ENCODE data around the gene ATP13A3.

Gene ATP13A3

DNA sequence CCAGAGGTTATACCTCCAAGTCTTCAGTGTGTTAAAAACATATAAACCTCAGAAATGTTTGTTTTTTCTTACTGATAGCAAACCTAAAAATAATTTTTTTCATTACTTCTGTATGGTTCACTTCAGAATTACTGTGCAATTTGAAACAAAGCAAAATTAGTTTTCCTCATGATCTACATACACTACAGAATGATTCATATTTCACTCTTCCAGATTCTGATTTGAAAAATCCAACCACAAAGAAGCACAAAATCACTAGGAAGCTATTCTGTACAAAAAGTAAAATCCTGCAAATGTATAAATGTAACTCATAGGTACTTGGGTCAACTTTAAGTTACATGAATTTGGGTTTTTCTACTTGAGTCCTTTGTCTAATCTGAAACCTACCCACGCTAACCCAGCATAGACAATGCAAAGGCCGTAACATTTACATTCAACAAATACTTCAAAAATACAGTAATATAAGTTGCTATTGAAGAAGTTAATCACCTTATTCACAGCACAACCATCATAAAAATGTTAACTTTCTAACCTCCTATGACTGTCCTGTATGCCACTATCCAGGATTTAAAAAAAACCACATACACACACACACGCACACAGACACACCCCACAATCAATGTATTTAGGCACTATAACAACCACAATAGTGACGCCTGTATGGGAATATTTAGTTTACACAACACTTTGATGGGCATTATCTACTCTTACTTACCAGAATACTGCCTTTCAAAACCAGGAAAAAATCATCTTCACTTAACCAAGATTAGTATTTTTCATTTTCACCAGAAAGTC is 11.5 kb downstream of the ATP13A3 start:
- no peak for DNase-seq

DNA sequence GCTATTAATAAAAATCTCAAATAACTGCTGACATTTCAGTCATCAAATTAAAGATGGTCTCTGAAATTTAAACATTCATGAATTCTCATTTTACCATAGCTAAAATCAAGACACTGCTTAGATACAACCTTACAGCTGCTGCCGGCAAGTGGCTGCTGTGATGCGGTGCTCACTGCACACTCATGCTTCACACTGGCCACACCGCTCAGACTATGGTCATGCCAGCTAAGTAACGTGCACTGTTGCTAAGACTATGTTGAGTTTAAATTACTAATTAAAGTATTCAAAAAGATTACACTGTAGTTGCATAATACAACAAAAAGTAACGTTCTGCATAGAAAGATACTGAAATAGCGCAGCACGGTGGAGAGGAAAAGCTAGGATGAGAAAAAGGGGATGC is 12.1 kb downstream of the ATP13A3 start:
- DNase-seq, result no peak

DNA sequence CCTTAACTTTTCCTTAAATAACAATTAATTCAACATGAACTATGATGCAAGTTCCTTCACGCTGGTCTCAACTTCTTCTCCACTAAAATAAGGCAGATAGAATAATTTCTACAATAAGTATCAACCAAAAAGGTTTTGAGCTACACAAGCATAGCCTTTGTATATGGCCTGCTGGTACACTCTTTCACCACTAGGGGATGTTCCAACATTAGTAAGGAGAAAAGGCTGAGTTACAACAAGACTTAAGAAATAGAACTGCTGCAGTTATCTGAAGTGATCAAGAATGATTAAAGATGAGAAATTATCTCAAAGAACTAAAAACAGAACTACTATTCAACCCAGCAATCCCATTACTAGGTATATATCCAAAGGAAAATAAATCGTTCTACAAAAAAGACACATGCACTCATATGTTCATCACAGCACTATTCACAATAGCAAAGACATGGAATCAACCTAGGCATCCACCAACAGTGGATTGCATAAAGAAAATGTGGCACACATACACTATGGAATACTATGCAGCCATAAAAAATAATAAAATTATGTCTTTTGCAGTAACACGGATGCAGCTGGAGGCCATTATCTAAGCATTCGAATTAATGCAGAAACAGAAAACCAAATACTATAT is 14.4 kb downstream of the ATP13A3 start:
- no peak for DNase-seq

DNA sequence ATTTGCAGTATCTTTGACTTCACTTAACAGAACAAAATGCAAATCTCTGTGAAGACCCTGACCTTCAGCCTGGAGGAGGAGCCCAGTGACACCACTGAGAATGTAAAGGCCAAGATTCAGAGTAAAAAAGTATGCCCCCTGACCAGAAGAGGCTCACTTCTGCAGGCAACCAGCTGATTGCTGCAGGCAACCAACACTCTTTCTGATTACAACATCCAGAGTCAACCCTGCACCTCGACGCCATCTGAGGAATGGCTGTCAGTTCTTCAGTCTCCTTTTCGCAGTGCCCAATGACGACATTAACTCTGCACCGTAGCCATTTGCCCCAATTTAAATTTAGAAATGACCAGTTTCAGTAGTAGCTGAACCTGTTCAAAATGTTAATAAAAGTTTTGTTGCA is 14.9 kb downstream of the ATP13A3 start:
- no peak for DNase-seq

DNA sequence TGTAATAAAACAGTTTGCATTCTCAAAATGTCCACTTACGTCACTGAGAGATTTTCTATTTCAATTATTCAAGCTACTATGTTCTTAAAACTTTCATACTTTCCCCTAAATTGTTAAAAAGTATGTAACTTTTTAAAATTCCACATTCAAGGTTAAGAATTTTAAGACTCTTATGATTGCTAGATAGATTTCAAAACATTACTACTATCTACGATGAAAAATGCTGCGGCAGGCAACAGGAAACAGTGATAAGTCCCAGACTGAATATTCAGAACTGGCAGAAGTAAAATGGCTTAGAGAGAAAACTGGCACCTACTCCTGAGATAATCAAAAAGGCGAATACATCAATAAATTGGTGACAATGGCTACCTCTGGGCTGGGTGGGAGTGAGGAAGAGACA is 16.2 kb downstream of the ATP13A3 start:
- no peak for DNase-seq

DNA sequence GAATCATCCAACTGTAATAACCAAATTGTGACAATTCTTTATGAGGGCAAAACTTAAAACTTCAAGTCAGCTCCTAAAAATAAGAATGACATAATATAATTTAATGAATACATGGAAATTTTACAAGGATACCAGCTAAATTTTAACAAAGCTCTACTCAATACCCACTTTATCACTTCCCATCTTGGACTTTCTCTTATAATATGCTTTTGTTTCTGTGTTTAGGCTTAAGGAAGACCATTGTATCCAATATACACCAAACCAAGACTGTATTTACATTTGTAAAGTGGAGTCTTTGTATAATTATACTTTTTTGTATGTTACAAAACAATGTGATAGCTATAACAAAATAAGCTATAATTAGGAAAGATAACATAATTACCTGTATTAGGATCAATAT is 16.8 kb downstream of the ATP13A3 start:
- DNase-seq, result no peak

DNA sequence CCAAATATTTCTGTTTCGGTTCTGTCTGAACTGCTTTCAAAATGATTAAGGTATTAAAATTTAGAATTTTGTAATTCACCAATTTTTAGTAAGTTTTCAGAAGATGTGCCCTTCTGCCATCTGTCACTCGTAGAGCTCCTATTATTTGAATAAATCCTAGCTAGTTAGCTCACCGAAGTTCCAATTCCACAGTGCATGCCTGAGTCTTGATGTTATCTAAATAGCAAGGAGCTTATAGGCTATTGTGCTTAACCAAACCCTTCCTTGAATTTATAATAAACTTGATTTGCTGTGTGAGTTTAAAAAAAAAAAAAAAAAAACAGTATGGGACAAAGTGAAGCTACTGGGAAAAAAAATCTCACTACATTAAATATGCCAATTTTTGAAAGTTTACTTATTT is 18.7 kb downstream of the ATP13A3 start:
- no peak for DNase-seq

DNA sequence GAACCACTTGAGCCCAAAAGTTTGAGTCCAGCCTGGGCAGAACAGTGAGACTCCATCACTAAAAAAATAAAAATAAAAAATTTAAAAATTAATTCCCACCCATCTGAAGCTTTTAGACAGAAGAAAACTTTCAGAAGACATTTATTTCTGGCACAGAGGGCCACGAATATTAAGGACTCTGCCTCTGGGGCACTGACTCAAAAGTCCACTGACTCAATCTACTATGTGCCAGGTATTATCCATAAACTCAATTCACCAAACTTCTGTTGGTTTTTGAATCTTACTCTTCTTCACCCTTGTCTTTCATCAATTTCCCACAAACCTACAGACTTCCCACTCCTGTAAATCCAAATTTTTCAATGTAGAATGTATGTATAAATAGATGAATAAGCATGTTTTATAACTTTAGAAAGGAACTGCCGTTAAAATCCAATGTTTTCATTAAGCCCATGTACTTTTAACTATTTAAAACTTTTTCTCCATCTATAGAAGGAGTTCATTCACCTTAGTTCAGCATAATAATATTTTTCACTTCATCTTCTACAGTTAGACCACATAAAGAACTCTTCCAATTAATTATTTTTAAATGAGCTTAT is 19.9 kb downstream of the ATP13A3 start:
- no peak for DNase-seq

DNA sequence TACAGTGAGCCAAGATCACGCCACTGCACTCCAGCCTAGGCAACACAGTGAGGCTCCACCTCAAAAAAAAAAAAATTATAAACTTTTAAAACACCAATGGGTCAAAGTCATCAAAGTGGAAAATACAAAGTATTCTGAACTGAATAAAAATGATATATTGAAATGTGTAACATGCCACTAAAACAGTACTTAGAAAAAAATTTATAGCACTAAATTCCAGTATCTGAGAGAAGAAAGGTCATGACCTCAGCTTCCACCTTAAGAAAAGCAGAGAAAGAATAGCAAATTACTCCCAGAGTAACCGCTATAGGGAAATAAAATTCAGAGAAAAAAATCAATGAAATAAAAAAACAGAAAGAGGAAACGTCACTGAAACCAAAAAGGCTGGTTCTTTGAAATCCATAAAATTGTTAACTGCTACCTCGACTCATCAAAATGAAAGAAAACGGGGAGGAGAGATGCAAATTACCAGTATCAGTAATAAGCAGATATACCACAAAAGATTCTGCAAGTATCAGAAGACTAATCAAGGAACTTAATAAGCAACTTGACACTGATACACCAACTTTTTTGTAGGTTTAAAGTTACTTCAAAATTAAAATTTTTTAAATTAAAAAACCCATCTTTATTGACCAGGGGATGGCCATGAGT is 20.8 kb downstream of the ATP13A3 start:
- DNase-seq, result no peak

DNA sequence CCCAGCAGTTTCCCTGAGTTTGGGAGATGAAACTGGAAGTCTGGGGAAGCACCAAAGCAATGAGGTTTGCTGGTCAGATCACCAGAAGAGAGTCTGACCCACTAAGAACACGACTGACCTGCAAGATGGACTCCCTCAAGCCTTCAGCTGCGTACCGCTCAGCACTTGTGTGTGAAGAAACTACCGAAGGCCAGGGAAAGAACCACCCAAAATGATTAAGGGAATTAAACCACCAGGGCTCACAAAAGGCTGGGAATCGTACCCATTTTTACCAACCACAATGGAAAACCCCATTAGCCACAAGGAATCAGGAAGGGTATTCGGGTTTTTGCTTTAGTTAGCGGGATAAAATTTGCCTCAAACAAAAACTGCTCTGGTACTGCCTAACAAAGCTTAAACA is 21.6 kb downstream of the ATP13A3 start:
- DNase-seq, result no peak

DNA sequence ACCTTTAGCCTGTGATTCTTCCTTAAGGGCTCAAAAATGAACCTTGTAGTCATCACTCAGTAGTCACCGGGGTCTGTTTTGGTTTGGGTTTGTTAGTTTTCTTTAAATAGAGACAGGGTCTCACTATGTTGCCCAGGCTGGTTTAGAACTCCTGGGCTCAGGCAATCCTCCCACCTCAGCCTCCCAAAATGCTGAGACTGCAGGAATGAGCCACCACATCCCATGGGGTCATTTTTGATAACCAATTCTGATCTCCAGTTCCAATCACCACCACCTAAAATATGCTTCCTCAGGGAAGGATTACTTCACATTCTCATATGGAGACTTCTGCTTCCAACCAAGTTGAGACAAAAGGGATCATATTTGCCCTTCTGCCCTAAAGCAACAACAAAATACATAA is 22.1 kb downstream of the ATP13A3 start:
- DNase-seq, result no peak

DNA sequence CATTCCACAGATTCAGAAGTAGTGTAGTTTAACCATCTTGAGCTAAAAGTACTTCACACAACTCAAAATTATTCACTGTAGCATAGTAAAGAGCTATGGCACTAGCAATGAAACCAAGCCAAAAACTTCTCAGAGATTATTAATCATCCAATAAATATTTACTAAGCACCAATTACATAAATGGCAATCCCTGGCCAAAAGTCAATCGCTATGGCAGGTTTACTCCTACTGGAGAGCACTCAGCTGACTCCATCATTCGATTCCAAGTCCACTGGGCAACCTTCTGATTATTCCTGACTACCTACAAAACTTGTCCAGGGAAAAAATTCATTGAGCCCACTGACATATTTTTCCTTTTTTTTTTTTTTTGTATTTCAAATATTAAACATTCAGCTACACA is 23.9 kb downstream of the ATP13A3 start:
- no peak for DNase-seq

DNA sequence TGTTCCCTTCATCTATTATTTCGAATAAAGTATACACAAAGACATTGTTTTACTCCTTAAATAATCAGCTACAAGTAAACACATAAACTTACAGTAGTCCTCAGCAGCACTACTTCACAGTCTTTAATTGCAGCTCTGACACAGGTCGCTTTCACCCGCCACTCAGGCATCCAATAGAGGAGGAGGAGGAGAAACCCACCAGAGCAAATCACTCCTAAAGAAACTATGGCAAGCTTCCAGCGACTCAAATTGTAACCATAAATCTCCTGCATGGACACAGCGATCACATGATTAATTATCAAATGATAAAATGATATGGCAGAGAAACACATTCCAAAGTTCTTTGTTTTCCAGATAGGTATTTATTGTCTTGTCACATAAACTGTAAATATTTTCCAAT is 26.2 kb downstream of the ATP13A3 start:
- DNase-seq, result no peak

DNA sequence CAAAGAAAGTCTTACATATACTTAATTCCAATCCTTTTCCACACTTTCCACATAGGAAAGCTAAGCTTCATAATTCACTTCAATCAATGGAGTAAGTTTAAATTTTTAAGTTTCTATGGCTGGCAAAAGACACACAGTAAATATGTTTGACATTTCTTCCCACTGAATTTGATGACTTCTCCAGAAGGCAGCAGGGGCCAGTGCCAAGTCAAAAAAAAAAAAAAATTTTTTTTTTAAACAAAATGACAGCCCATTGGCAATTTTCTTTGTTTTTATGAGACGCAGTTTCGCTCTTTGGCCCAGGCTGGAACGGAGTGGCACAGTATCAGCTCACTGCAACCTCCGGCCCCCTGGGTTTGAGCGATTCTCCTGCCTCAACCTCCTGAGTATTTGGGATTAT is 28.7 kb downstream of the ATP13A3 start:
- DNase-seq, result no peak

DNA sequence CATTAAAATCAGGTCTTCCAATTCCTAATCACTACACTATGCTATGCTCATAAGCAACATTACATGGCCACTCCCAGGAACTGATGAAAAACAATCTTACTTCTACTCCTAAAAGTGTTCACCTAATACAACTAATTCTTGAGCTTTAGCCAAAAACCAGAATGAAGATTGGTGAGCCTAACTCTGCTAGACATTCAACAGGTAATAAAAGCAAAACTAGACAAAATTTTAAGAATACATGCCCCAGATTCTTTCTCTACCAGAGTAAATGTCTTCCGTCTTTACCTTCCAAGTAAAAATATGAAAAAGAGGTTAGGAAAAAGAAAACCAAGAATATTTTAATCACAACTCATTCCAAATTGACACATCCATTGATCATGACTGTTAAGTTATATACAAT is 31.3 kb downstream of the ATP13A3 start:
- DNase-seq, result no peak

DNA sequence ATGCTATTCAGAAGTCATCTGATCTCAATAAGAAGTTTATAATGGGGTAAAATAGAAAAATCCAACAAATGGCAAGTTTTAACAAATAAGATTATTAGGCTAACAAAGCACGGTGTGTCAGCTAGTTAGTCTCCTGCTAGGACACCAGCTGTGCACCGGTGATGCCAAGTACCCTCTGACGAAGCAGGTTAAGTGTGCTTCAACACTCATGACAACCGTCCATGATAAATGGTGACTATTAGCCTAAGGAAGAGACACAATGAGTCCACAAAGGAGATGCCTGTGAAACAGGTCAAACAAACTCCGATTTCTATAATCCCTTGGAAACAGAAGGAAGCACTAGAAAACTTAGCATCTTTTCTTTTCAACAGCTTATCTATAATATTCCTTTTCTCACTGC is 36.5 kb downstream of the ATP13A3 start:
- peak in 1 of 14 donors; percentile 4 for DNase-seq

DNA sequence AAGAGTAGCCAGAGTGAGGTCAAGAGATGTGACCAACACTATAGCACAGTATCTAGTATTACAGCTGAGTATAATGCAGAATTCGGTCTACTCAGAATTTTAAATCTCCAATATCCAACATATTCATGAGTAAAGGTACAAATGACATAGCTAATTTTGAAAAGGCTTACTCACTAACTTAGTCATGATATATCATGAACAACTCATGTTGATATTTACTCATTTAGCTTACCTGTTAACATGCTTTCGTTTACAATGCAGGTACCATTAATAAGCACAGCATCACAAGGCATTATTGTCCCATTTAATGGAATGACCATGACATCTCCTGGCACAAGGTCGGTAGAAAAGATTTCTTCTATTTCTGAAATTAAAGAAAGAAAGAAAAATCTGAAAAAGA is 36.9 kb downstream of the ATP13A3 start:
- DNase-seq, result no peak

DNA sequence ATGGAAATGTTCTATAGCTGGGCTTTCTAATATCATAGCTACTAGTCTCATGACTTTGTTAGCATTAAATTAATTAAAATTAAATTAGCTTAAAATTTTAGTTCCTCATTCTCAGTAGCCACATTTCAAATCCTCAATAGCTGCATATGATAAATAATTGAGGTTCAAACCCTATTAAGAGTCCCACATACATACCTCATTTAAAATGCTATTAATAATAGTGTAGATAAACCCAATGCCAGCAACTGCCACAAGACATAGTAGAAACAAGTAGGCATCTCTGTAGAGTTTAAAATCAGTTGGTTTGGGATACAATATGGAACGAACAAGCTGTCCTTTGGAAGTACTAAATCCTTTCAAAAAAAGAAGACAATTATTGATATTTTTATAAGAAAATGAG is 39.1 kb downstream of the ATP13A3 start:
- no peak for DNase-seq

DNA sequence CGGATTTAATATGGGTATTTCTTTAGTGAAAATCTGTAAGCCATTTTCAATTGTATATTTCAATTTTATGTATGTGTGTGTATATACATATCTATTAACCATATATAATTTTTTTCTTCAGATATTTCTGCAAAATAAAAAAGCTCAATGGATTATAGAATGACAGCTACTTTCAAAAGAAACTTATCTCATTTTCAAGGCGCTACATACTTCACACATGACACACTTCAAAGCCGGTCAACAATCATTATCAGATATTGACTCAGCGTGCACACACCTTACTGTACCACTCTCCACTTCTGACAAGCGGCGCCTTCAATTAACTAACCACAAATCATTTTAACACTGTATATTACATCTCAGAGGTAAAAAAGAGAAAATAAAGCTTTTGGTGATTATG is 39.6 kb downstream of the ATP13A3 start:
- DNase-seq, result no peak

DNA sequence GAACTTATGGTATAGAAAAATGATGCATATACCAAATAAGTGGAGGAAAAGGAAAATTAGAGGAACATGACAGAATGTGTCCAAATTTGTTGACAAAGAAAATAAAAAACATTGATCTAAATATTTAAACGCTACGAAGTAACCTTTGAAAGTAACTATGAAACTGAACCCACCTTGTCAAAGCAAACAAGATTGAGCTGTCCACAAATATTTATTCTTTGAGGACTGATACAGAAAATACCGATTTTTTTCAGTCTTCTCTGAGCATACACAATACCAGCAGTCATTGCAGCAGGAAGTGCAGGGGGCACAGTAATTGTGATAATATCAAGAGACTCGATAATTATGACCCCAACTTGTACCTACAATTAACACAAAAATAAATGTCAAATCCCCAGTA is 40.0 kb downstream of the ATP13A3 start:
- DNase-seq, result no peak

DNA sequence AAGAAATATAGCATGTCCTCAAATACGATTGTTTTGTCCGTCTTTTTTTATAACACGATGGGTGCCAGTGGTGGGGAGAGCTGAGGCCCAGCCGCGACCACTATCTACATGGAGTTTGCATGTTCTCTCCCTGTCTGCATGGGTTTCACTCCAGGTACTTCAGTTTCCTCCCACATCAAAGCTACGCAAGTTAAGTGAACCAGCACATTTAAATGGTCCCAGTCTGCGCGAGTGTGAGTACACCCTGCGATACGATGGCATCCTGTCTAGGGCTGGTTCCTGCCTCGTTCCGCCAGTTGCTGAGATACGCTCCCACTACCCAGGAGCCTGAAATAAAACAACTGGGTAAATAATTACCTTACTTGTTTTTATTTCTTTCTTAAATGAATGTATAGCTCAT is 40.6 kb downstream of the ATP13A3 start:
- no peak for DNase-seq

DNA sequence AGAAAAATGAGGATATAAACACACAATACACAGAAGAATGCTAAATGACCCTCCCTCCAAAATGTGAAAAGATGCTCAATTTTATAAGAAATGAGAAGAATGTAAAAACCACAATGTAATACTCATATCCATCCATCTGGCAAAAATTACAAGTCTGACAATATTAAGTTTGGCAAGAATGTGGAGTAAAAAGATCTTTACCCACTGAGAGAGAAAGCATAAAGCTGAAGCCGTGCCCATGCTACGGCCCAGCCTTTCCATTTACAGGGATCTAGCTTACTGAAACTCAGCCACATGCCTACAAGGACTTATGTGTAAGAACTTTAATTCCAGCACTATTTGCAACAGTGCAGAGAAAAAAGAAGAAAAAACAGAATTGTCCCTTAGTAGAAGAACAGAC is 42.9 kb downstream of the ATP13A3 start:
- DNase-seq, result no peak

DNA sequence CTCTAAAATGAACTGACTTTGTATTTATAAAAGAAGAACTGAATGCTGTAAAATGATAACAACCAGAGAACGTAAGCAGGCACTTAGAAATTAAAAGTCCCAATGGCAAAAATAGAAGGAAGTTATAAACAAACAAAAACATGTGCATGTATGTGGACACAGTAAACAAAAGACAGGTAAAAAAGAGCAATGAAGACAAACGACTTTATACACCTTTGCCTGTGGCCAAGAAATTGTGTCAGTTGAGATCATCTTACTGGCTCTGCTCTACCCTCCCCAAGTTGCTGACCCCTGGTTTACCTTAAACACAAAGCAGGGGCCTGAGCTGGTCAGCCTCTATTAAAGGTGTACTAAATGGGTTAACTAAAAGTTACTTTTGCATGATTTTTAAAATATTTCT is 46.0 kb downstream of the ATP13A3 start:
- no peak for DNase-seq
